Measurements from ENCODE around the gene RAB5B.

GRCh38 chr12:55997535-55997859 is 23.6 kb downstream of the RAB5B start:
- no peak for TF ChIP-seq CTCF (IDR thresholded peaks at IDR 0.05; ENCODE audit: insufficient read depth, low read length, poor library complexity, severe bottlenecking)
- no peak for TF ChIP-seq EZH2phosphoT487 (conservative IDR thresholded peaks at IDR 0.05; ENCODE audit: low read length)
